Kidney capillary endothelial cell (primary cell): ENCODE measurements around the gene CREB5.
"Not testable (repeated sequence)": the region's sequence is repeated elsewhere in the genome, so short reads cannot be mapped to it uniquely, and the experiment has no call there.

Experiments used
- DNase-seq: peaks from one replicate; pipeline ENCODE4 v3.0.0-alpha.2; 2018; ENCODE audit warnings: low spot score

CREB5 gene

GRCh38 chr7:28550580-28551186 lies 138.4 kb downstream of the CREB5 start:
- DNase-seq: no peak

- DNase-seq: no peak
These were observed 139.0 kb downstream of the CREB5 start for GRCh38 chr7:28551331-28551730.

GRCh38 chr7:28551766-28552165 lies 139.4 kb downstream of the CREB5 start:
- DNase-seq: not testable (repeated sequence)

- no peak for DNase-seq
These were observed 142.6 kb downstream of the CREB5 start for GRCh38 chr7:28554802-28555471.

- DNase-seq: no peak
These were observed 143.7 kb downstream of the CREB5 start for GRCh38 chr7:28556025-28556424.

GRCh38 chr7:28556671-28557070 lies 144.4 kb downstream of the CREB5 start:
- DNase-seq: no peak

- DNase-seq: no peak
These were observed 145.9 kb downstream of the CREB5 start for GRCh38 chr7:28558236-28558635.

- DNase-seq: no peak
These were observed 148.4 kb downstream of the CREB5 start for GRCh38 chr7:28560767-28561166.

GRCh38 chr7:28564033-28564432 lies 151.7 kb downstream of the CREB5 start:
- no peak for DNase-seq

- DNase-seq: no peak
These were observed 152.5 kb downstream of the CREB5 start for GRCh38 chr7:28564755-28565374.

- no peak for DNase-seq
These were observed 153.7 kb downstream of the CREB5 start for GRCh38 chr7:28565980-28566379.

GRCh38 chr7:28570113-28570969 lies 158.0 kb downstream of the CREB5 start:
- no peak for DNase-seq

- no peak for DNase-seq
These were observed 158.6 kb downstream of the CREB5 start for GRCh38 chr7:28570970-28571288.

- no peak for DNase-seq
These were observed 159.1 kb downstream of the CREB5 start for GRCh38 chr7:28571405-28571804.

- no peak for DNase-seq
These were observed 160.2 kb downstream of the CREB5 start for GRCh38 chr7:28572321-28573058.

GRCh38 chr7:28573059-28573553 lies 160.8 kb downstream of the CREB5 start:
- DNase-seq: no peak

GRCh38 chr7:28573651-28574301 lies 161.5 kb downstream of the CREB5 start:
- no peak for DNase-seq

GRCh38 chr7:28575241-28575643 lies 162.9 kb downstream of the CREB5 start:
- peak; percentile 62 for DNase-seq

GRCh38 chr7:28576656-28577055 lies 164.3 kb downstream of the CREB5 start:
- DNase-seq: no peak

GRCh38 chr7:28579571-28579970 lies 167.3 kb downstream of the CREB5 start:
- DNase-seq: no peak

GRCh38 chr7:28580665-28581064 lies 168.3 kb downstream of the CREB5 start:
- no peak for DNase-seq
